Erythroblast (primary cell): Measurements from ENCODE around the gene TIMMDC1.

Experiments
- GATA1 ChIP-seq: IDR thresholded peaks from 2 replicates; pipeline ENCODE4 v1.6.1; 2011; ENCODE audit warnings: low read depth, mild to moderate bottlenecking, control low read depth, low read length, moderate library complexity
- POLR2A ChIP-seq: IDR thresholded peaks from 2 replicates; pipeline ENCODE4 v1.6.1; 2011; ENCODE audit warnings: mild to moderate bottlenecking, low read length

DNA sequence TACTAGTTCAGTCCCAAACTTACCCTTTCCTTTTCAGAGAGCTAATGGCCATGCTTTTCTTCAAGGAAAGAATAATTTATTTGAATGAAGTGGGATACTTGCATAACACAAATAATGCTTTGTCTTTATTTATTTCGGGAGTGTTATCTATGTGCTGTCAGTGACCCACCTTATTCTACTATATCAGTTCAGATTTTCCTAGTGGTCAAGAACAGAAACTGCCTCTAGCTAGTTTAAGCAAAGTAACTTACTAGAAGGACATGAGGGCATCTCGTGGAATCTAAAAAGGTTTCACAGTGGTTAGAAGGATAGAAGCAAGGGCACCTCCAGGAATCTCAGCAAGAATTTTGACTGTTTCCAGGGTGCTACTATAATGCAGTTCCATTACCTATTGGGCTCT, 3.8 kb upstream of the TIMMDC1 start:
- TF ChIP-seq POLR2A (no peak), GATA1 (no peak)
